GM21717 (cell line): Measurements from ENCODE around the gene GYPC.
"Not testable (repeated sequence)": the region's sequence is repeated elsewhere in the genome, so short reads cannot be mapped to it uniquely, and the experiment has no call there.

Experiments
- ATAC-seq: cut with Tn5 transposase; IDR thresholded peaks from one replicate; pipeline ENCODE4 v1.9.1; 2021; ENCODE audit warnings: mild to moderate bottlenecking, moderate library complexity; ENCODE audit not compliant: unreplicated experiment

GYPC gene

GRCh38 chr2:126696644-126697520, 40.9 kb downstream of the GYPC start:
- no peak for ATAC-seq

- ATAC-seq = no peak
Observed at GRCh38 chr2:126698376-126698775, 42.4 kb downstream of the GYPC start.

GRCh38 chr2:126699018-126699417, 43.1 kb downstream of the GYPC start:
- no peak for ATAC-seq

GRCh38 chr2:126699716-126700581, 44.0 kb downstream of the GYPC start:
- no peak for ATAC-seq

- no peak for ATAC-seq
Observed at GRCh38 chr2:126700677-126701076, 44.7 kb downstream of the GYPC start.

- ATAC-seq = no peak
Observed at GRCh38 chr2:126703311-126703710, 47.4 kb downstream of the GYPC start.

GRCh38 chr2:126704434-126705160, 48.6 kb downstream of the GYPC start:
- ATAC-seq = no peak

- ATAC-seq = no peak
Observed at GRCh38 chr2:126707191-126707590, 51.2 kb downstream of the GYPC start.

GRCh38 chr2:126707941-126708340, 52.0 kb downstream of the GYPC start:
- ATAC-seq = no peak

- no peak for ATAC-seq
Observed at GRCh38 chr2:126714191-126714965, 58.4 kb downstream of the GYPC start.

GRCh38 chr2:126715111-126715510, 59.2 kb downstream of the GYPC start:
- ATAC-seq = no peak

- no peak for ATAC-seq
Observed at GRCh38 chr2:126715576-126716406, 59.8 kb downstream of the GYPC start.

- not testable (repeated sequence) for ATAC-seq
Observed at GRCh38 chr2:126717277-126717676, 61.3 kb downstream of the GYPC start.

GRCh38 chr2:126717928-126718327, 62.0 kb downstream of the GYPC start:
- ATAC-seq = no peak

GRCh38 chr2:126719191-126719832, 63.4 kb downstream of the GYPC start:
- ATAC-seq = no peak

GRCh38 chr2:126719833-126720351, 63.9 kb downstream of the GYPC start:
- ATAC-seq = no peak

- ATAC-seq = no peak
Observed at GRCh38 chr2:126720638-126721037, 64.7 kb downstream of the GYPC start.

GRCh38 chr2:126722081-126722480, 66.1 kb downstream of the GYPC start:
- no peak for ATAC-seq

GRCh38 chr2:126722546-126722945, 66.6 kb downstream of the GYPC start:
- ATAC-seq = no peak
